ENCODE results near the gene TRIM65. TPM values are rescaled to one million over a fixed set of nuclear protein-coding genes. Genes with fewer than 3 reads are reported as not detected.

The TRIM65 gene
- total and polyA plus RNA-seq, 2 of the 13 experiments (the other 11 are each of a cell fraction or from before 2014, with no cell fraction given): 10.3 to 22.4 TPM

- TF ChIP-seq USF2 (IDR thresholded peaks at IDR 0.05; ENCODE audit: low read depth, low read length) (no peak), USF2 (CRISPR knock-in tag; IDR thresholded peaks at IDR 0.05; ENCODE audit: borderline replicate concordance) (peak; percentile 59; the same call in 1 of the 2 replicates), ZNF746 (CRISPR knock-in tag; IDR thresholded peaks at IDR 0.05) (peak; percentile 65; the same call in 1 of the 2 replicates), EHMT2 (IDR thresholded peaks at IDR 0.05; ENCODE audit: borderline replicate concordance, low read depth, low read length) (no peak), PHF5A (CRISPR knock-in tag; IDR thresholded peaks at IDR 0.05; ENCODE audit: low read depth, unreplicated experiment) (no peak), ZNF34 (CRISPR knock-in tag; IDR thresholded peaks at IDR 0.05; ENCODE audit: borderline replicate concordance) (no peak; the same call in 1 of the 2 replicates), ZNF329 (CRISPR knock-in tag; IDR thresholded peaks at IDR 0.05; ENCODE audit: low read depth) (peak; percentile 77), SYNCRIP (IDR thresholded peaks at IDR 0.05; ENCODE audit: insufficient read depth, low read depth, low read length) (no peak), NRL (CRISPR knock-in tag; IDR thresholded peaks at IDR 0.05; ENCODE audit: borderline replicate concordance) (peak; percentile 97), MXD3 (CRISPR knock-in tag; IDR thresholded peaks at IDR 0.05) (peak; percentile 76), ETV6 (CRISPR knock-in tag; conservative IDR thresholded peaks at IDR 0.05) (peak; percentile 71; the same call in 1 of the 2 replicates), ZNF83 (CRISPR knock-in tag; IDR thresholded peaks at IDR 0.05; ENCODE audit: borderline replicate concordance) (peak; percentile 95; the same call in 1 of the 2 replicates), THAP7 (CRISPR knock-in tag; IDR thresholded peaks at IDR 0.05) (peak; percentile 84; the same call in 1 of the 2 replicates), KDM5A (IDR thresholded peaks at IDR 0.05; ENCODE audit: borderline replicate concordance, low read length) (peak; percentile 42; the same call in 1 of the 2 replicates), ZFYVE20 (CRISPR knock-in tag; IDR thresholded peaks at IDR 0.05; ENCODE audit: borderline replicate concordance, low read depth) (no peak), TARDBP (CRISPR knock-in tag; IDR thresholded peaks at IDR 0.05) (peak; percentile 97), FOXA3 (CRISPR knock-in tag; IDR thresholded peaks at IDR 0.05) (peak; percentile 62), NFKBIZ (CRISPR knock-in tag; IDR thresholded peaks at IDR 0.05) (peak; percentile 68), ZNF589 (CRISPR knock-in tag; conservative IDR thresholded peaks at IDR 0.05) (peak; percentile 96), MYNN (CRISPR knock-in tag; IDR thresholded peaks at IDR 0.05; ENCODE audit: low read depth) (no peak), ATF6 (CRISPR knock-in tag; conservative IDR thresholded peaks at IDR 0.05) (no peak; the same call in 1 of the 2 replicates), BORCS8-MEF2B (CRISPR knock-in tag; IDR thresholded peaks at IDR 0.05) (peak; percentile 97), SIN3A (IDR thresholded peaks at IDR 0.05; ENCODE audit: borderline replicate concordance, low read depth, low read length) (no peak), ZFP36L2 (CRISPR knock-in tag; IDR thresholded peaks at IDR 0.05) (no peak)
Observed at GRCh38 chr17:75846692-75847613, 49.8 kb downstream of the TRIM65 start (continued).

Data from HepG2 (cell line).